Activated CD4-positive, alpha-beta T cell treated with anti-CD3 and anti-CD28 coated beads, Interleukin-2, amount 10 ng/mL, durations not matched to agents 7 days and 5 days (primary cell): Measurements from ENCODE around the gene MAGI2. TPM values are rescaled to one million over a fixed set of nuclear protein-coding genes. Genes with fewer than 3 reads are reported as not detected.

Source experiments
- CTCF ChIA-PET: fragments of 350-600 bp; sonication (Branson Sonifier 250); formaldehyde crosslinking; loops from one replicate; lab custom pipeline; 2021; ENCODE audit warnings: antibody characterized with exemption; lab: Charles Lee
- POLR2A ChIA-PET: fragments of 350-600 bp; sonication (Branson Sonifier 250); formaldehyde crosslinking; loops from one replicate; lab custom pipeline; 2021; ENCODE audit warnings: antibody characterized with exemption; lab: Charles Lee
- DNase-seq: peaks from one replicate; pipeline ENCODE4 v3.0.0-alpha.2; 2020
- H3K27ac Mint-ChIP-seq: one replicate; pipeline ENCODE4 v1.8.0; 2021; ENCODE audit warnings: mild to moderate bottlenecking, moderate library complexity, mixed read lengths
- H3K27me3 Mint-ChIP-seq: one replicate; pipeline ENCODE4 v1.8.0; 2021; ENCODE audit warnings: mixed read lengths
- H3K36me3 Mint-ChIP-seq: one replicate; pipeline ENCODE4 v1.8.0; 2021; ENCODE audit warnings: low read depth, mixed read lengths
- H3K4me1 Mint-ChIP-seq: one replicate; pipeline ENCODE4 v1.8.0; 2021; ENCODE audit warnings: mixed read lengths
- H3K4me3 Mint-ChIP-seq: one replicate; pipeline ENCODE4 v1.8.0; 2021; ENCODE audit warnings: mild to moderate bottlenecking, moderate library complexity, mixed read lengths
- H3K9me3 Mint-ChIP-seq: one replicate; pipeline ENCODE4 v1.8.0; 2021; ENCODE audit warnings: mixed read lengths
- total RNA-seq, 2 experiments: library from RNA; stranded (reverse); gene quantifications; one replicate each; pipeline ENCODE4 v1.2.3, GENCODE V29; 2021

The MAGI2 gene
- total RNA-seq, 2 experiments from 2014 or later, result 0.05 to 0.10 TPM

DNA sequence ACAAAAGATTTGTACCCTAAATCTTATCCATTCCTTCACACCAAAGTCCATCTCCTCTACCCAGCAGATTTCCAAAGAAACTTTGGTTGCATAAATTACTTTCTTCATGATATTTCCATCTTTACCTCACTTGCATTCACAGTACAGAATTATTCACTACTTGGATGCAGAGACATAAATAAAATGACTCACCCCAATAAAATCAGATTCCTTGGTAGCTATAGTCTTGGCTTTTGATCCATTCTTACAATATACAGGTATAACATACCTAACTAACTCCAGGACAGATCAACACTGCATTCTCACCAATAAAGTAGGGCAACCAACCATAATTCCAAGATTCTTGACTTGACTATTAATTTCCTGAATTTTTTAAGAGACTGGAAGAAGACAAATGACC, 815.1 kb downstream of the MAGI2 start:
- H3K36me3 Mint-ChIP-seq, result no peaks in the 10 kb centered on the region
- H3K4me1 Mint-ChIP-seq, result no peaks in the 10 kb centered on the region
- H3K27ac Mint-ChIP-seq, result no peak overlapping the region
- no peak overlapping the region for H3K4me3 Mint-ChIP-seq
- DNase-seq, result no peak
- H3K27me3 Mint-ChIP-seq, result no peaks in the 10 kb centered on the region
- H3K9me3 Mint-ChIP-seq, result no peaks in the 10 kb centered on the region
- ChIA-PET POLR2A (no interaction called here), CTCF (no interaction called here)

GRCh38 chr7:78636727-78637126, 816.7 kb downstream of the MAGI2 start:
- Mint-ChIP-seq H3K27ac (no peak overlapping the region), H3K36me3 (no peaks in the 10 kb centered on the region), H3K9me3 (no peaks in the 10 kb centered on the region), H3K27me3 (no peaks in the 10 kb centered on the region), H3K4me1 (no peaks in the 10 kb centered on the region), H3K4me3 (no peak overlapping the region)
- CTCF ChIA-PET, result no interaction called here
- DNase-seq, result no peak
- POLR2A ChIA-PET, result no interaction called here

DNA sequence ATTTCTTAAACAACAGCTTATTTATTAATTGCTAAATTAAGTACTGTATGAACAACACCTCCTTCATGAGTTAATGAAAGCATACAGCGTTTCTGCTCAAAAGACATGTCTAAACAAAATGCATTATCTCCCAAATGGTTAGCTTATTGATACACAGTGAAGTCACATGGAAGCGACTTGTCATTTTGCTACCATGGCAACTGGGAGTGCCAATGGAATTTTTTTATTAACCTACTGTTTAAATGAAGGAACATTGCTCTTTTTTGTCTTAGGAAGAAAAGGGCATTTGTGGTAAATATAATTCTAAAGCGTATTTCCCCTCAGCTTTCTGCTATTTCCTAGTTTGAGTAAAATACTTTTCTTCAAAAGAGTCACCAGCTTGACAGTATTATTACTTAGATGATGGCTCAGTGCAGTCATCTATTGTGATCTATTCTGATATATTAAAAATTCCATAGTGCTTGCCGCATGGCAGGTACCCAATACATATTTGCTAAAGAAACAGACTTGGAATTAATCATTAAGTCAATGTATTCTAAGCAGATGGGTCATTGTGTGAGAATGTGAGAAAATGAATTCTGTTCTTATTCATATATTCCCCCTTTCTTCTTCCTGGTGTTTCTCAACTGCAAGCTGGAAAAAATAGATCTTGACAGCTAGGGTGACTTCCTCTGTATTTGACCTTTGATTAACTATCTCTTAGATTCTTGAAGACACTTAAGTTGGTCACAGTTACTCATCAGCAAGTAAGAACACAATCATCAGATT, 818.3 kb downstream of the MAGI2 start:
- Mint-ChIP-seq H3K4me1 (no peaks in the 10 kb centered on the region), H3K9me3 (no peaks in the 10 kb centered on the region), H3K4me3 (no peak overlapping the region), H3K36me3 (no peaks in the 10 kb centered on the region), H3K27ac (no peak overlapping the region), H3K27me3 (no peaks in the 10 kb centered on the region)
- ChIA-PET POLR2A (no interaction called here), CTCF (no interaction called here)
- no peak for DNase-seq

GRCh38 chr7:78634093-78634492, 819.4 kb downstream of the MAGI2 start:
- Mint-ChIP-seq H3K27ac (no peak overlapping the region), H3K4me1 (no peaks in the 10 kb centered on the region), H3K27me3 (no peaks in the 10 kb centered on the region), H3K9me3 (no peaks in the 10 kb centered on the region), H3K36me3 (no peaks in the 10 kb centered on the region), H3K4me3 (no peak overlapping the region)
- ChIA-PET POLR2A (no interaction called here), CTCF (no interaction called here)
- no peak for DNase-seq

DNA sequence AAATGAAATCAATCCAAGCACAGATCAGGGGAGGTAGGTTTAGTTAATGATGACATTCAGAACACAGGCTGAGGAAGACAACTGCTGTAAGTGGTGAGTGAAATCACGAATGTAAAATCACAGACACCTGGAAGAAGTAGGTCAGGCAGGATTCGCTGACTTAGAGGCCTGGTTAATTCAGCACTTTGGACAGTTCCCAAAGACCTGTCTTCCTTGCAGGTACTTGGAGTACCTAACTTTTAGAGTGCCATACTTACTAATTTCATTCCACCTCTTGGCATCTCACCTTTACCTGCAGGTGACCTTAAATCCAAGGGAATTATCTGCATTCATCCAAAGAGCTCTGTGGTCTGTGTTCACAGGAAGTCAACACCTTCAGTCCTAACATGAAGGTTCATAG, 832.5 kb downstream of the MAGI2 start:
- no peak overlapping the region for H3K27ac Mint-ChIP-seq
- H3K9me3 Mint-ChIP-seq, result no peaks in the 10 kb centered on the region
- POLR2A ChIA-PET, result no interaction called here
- H3K27me3 Mint-ChIP-seq, result no peaks in the 10 kb centered on the region
- H3K4me3 Mint-ChIP-seq, result no peak overlapping the region
- DNase-seq, result peak; percentile 6
- no peaks in the 10 kb centered on the region for H3K4me1 Mint-ChIP-seq
- CTCF ChIA-PET, result no interaction called here
- no peaks in the 10 kb centered on the region for H3K36me3 Mint-ChIP-seq

- DNase-seq, result no peak
- no peaks in the 10 kb centered on the region for H3K36me3 Mint-ChIP-seq
- POLR2A ChIA-PET, result no interaction called here
- no peaks in the 10 kb centered on the region for H3K4me1 Mint-ChIP-seq
- no peaks in the 10 kb centered on the region for H3K27me3 Mint-ChIP-seq
- H3K27ac Mint-ChIP-seq, result no peak overlapping the region
- no peak overlapping the region for H3K4me3 Mint-ChIP-seq
- CTCF ChIA-PET, result no interaction called here
- H3K9me3 Mint-ChIP-seq, result no peaks in the 10 kb centered on the region
Observed at GRCh38 chr7:78616539-78616938, 836.9 kb downstream of the MAGI2 start.

DNA sequence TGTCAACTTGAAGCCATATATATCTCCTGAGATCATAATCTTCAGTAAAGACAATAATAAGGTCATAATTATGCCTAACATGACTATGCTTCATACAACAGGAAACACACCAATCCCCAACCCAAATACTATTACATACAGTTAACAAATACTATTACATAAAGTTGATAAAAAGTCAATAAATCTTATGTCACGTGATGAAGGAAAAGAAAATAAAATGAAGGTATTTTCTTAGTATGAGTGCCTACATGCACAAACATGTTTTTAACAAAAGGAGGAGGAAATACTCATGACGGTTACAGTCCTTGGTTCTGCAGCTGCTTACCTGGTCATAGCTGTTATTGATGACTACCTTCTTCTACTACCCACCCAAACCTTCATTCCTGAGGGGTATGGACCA, 844.2 kb downstream of the MAGI2 start:
- Mint-ChIP-seq H3K4me1 (no peaks in the 10 kb centered on the region), H3K9me3 (no peaks in the 10 kb centered on the region), H3K36me3 (no peaks in the 10 kb centered on the region), H3K4me3 (no peak overlapping the region), H3K27ac (no peak overlapping the region), H3K27me3 (no peaks in the 10 kb centered on the region)
- ChIA-PET CTCF (no interaction called here), POLR2A (no interaction called here)
- DNase-seq, result no peak

DNA sequence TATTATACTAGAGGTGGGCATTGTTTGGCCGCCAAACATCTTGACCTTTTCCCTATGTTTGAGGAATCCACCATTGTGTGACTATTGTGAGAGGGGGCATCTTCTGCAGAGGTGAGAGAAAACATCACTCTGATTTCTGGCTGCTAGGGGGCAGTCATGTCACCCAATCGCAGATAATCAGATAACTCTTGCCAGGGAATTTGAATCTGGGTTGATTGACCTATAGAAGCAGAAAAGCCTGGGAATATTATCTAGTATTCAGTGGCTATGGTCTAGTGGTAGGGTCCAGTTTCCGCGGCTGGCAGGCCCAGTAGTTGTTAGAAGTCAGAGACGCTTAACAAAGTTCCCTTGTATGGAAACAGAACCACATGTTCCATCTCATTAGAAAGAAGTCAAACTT, 846.4 kb downstream of the MAGI2 start:
- Mint-ChIP-seq H3K27ac (no peak overlapping the region), H3K27me3 (no peaks in the 10 kb centered on the region), H3K4me1 (no peaks in the 10 kb centered on the region), H3K36me3 (no peaks in the 10 kb centered on the region), H3K4me3 (no peak overlapping the region), H3K9me3 (no peaks in the 10 kb centered on the region)
- DNase-seq, result no peak
- ChIA-PET CTCF (no interaction called here), POLR2A (no interaction called here)

GRCh38 chr7:78605119-78605518, 848.3 kb downstream of the MAGI2 start:
- DNase-seq, result no peak
- no peak overlapping the region for H3K27ac Mint-ChIP-seq
- H3K36me3 Mint-ChIP-seq, result no peaks in the 10 kb centered on the region
- no peak overlapping the region for H3K4me3 Mint-ChIP-seq
- POLR2A ChIA-PET, result no interaction called here
- H3K4me1 Mint-ChIP-seq, result no peaks in the 10 kb centered on the region
- CTCF ChIA-PET, result no interaction called here
- H3K27me3 Mint-ChIP-seq, result no peaks in the 10 kb centered on the region
- H3K9me3 Mint-ChIP-seq, result no peaks in the 10 kb centered on the region

GRCh38 chr7:78601728-78602127, 851.7 kb downstream of the MAGI2 start:
- no peak overlapping the region for H3K27ac Mint-ChIP-seq
- ChIA-PET CTCF (no interaction called here), POLR2A (no interaction called here)
- H3K9me3 Mint-ChIP-seq, result no peaks in the 10 kb centered on the region
- no peaks in the 10 kb centered on the region for H3K4me1 Mint-ChIP-seq
- no peak overlapping the region for H3K4me3 Mint-ChIP-seq
- no peak for DNase-seq
- no peaks in the 10 kb centered on the region for H3K27me3 Mint-ChIP-seq
- no peaks in the 10 kb centered on the region for H3K36me3 Mint-ChIP-seq

- Mint-ChIP-seq H3K4me1 (no peaks in the 10 kb centered on the region), H3K27me3 (no peaks in the 10 kb centered on the region)
- CTCF ChIA-PET, result no interaction called here
Observed at GRCh38 chr7:78594156-78594555, 859.3 kb downstream of the MAGI2 start.

DNA sequence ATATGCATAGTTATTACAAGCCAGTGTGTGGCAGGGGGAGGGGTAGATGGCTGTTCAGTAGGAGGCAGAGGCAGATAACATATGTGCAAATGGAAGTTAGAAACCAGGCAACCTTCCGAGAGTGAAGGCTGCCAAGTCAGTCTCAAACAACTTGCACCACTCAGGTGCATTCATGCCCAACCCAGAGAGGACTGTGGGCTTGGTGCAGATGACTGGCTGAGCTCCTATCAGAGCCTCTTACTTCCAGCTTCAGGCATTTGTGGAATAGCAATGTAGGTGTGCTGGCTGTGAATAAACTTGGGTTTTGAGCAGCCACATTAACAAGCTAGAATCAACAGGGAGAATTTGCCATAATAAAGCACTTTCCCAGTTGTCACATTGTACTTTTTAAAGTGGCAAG, 865.1 kb downstream of the MAGI2 start:
- no peak overlapping the region for H3K4me3 Mint-ChIP-seq
- no peak for DNase-seq
- H3K9me3 Mint-ChIP-seq, result no peaks in the 10 kb centered on the region
- no peaks in the 10 kb centered on the region for H3K36me3 Mint-ChIP-seq
- ChIA-PET POLR2A (no interaction called here), CTCF (no interaction called here)
- no peaks in the 10 kb centered on the region for H3K4me1 Mint-ChIP-seq
- no peak overlapping the region for H3K27ac Mint-ChIP-seq
- no peaks in the 10 kb centered on the region for H3K27me3 Mint-ChIP-seq

More at GRCh38 chr7:78594156-78594555, 859.3 kb downstream of the MAGI2 start:
- H3K4me3 Mint-ChIP-seq, result no peak overlapping the region
- no peak for DNase-seq
- H3K36me3 Mint-ChIP-seq, result no peaks in the 10 kb centered on the region
- POLR2A ChIA-PET, result no interaction called here
- no peaks in the 10 kb centered on the region for H3K9me3 Mint-ChIP-seq
- no peak overlapping the region for H3K27ac Mint-ChIP-seq

- POLR2A ChIA-PET, result no interaction called here
- no peak for DNase-seq
Observed at GRCh38 chr7:78587443-78588044, 865.9 kb downstream of the MAGI2 start.

GRCh38 chr7:78585980-78586379, 867.5 kb downstream of the MAGI2 start:
- DNase-seq, result no peak
- H3K27ac Mint-ChIP-seq, result no peak overlapping the region
- no peaks in the 10 kb centered on the region for H3K36me3 Mint-ChIP-seq
- ChIA-PET POLR2A (no interaction called here), CTCF (no interaction called here)
- H3K4me3 Mint-ChIP-seq, result no peak overlapping the region
- no peaks in the 10 kb centered on the region for H3K27me3 Mint-ChIP-seq
- H3K4me1 Mint-ChIP-seq, result no peaks in the 10 kb centered on the region
- H3K9me3 Mint-ChIP-seq, result no peaks in the 10 kb centered on the region

More at GRCh38 chr7:78587443-78588044, 865.9 kb downstream of the MAGI2 start:
- CTCF ChIA-PET, result no interaction called here
- Mint-ChIP-seq H3K4me3 (no peak overlapping the region), H3K36me3 (no peaks in the 10 kb centered on the region), H3K27ac (no peak overlapping the region), H3K9me3 (no peaks in the 10 kb centered on the region), H3K4me1 (no peaks in the 10 kb centered on the region), H3K27me3 (no peaks in the 10 kb centered on the region)
